Measurements from ENCODE around the gene GAB1. TPM values are rescaled to one million over a fixed set of nuclear protein-coding genes. Genes with fewer than 3 reads are reported as not detected.

The GAB1 gene
- total and polyA plus RNA-seq, 2 of the 8 experiments (the other 6 are each of a cell fraction or from before 2014, with no cell fraction given): 6.8 to 21.3 TPM

- FAIRE-seq (no peak), DNase-seq (ENCODE audit: low read depth in 1 of 2, low spot score in 2 of 2) (no peak)
- Histone ChIP-seq H3K23me2 (ENCODE audit: low read depth, low read length) (no peaks in the 10 kb centered on the region), H3K4ac (replicated peaks; ENCODE audit: insufficient read length, low read depth, low read length) (no peak overlapping the region), H3K4me1 (replicated peaks in 1 of 4; ENCODE audit: control insufficient read depth in 3 of 4, insufficient read depth in 4 of 4, low read length in 3 of 4) (peaks cover 4 to 22% (median 16%) of the 10 kb centered on the region in 4 experiments; a peak in 6 of 7 replicates), H4K8ac (ENCODE audit: extremely low read depth, insufficient read depth, low read length) (no peak overlapping the region), H3K27ac (ENCODE audit: low read depth, low read length) (no peak overlapping the region), H2BK5ac (ENCODE audit: low read depth, low read length) (no peak overlapping the region; the same call in 1 of the 2 replicates), H3K27me3 (replicated peaks in 1 of 4; ENCODE audit: control insufficient read depth in 3 of 4, extremely low read depth in 1 of 4, insufficient read depth in 3 of 4, low read length in 3 of 4) (no peaks in the 10 kb centered on the region), H3K9me3 (ENCODE audit: insufficient read depth in 2 of 2, low read depth in 1 of 2, low read length in 1 of 2) (no peaks in the 10 kb centered on the region), H2BK20ac (ENCODE audit: low read length) (no peak overlapping the region), H3K4me3 (ENCODE audit: extremely low read depth in 1 of 4, insufficient read depth in 2 of 4, low read depth in 3 of 4, low read length in 4 of 4) (no peak overlapping the region), H2AK5ac (ENCODE audit: low read depth, low read length) (no peak overlapping the region), H3K9ac (replicated peaks in 1 of 4; ENCODE audit: extremely low read depth in 1 of 4, low read depth in 3 of 4, low read length in 3 of 4) (no peak overlapping the region), H3K56ac (replicated peaks; ENCODE audit: insufficient read length, low read depth, low read length) (no peak overlapping the region), H3K4me2 (ENCODE audit: insufficient read depth in 1 of 2, low read depth in 2 of 2, low read length in 2 of 2) (no peak overlapping the region), H3K18ac (ENCODE audit: extremely low read depth, low read length) (no peak overlapping the region), H3K14ac (ENCODE audit: insufficient read length) (no peak overlapping the region), H2BK12ac (ENCODE audit: low read depth, low read length) (no peak overlapping the region), H4K91ac (replicated peaks; ENCODE audit: insufficient read length, low read length) (no peak overlapping the region), H2BK15ac (ENCODE audit: low read length) (no peak overlapping the region), H4K20me1 (replicated peaks in 1 of 2; ENCODE audit: control insufficient read depth in 1 of 2, insufficient read depth in 2 of 2, low read length in 2 of 2) (no peaks in the 10 kb centered on the region), H3K79me2 (ENCODE audit: control insufficient read depth in 1 of 2, insufficient read depth in 2 of 2, low read length in 2 of 2) (peaks cover 0 to 58% of the 10 kb centered on the region in 2 experiments; a peak in 2 of 4 replicates), H3K23ac (ENCODE audit: insufficient read length) (no peak overlapping the region), H2BK120ac (replicated peaks; ENCODE audit: low read depth, low read length) (no peak overlapping the region), H3K36me3 (ENCODE audit: control insufficient read depth in 2 of 4, insufficient read depth in 4 of 4, low read length in 3 of 4) (no peaks in the 10 kb centered on the region), H4K5ac (ENCODE audit: insufficient read length, low read depth, low read length) (no peak overlapping the region), H3K79me1 (ENCODE audit: low read depth, low read length) (peaks cover 3% of the 10 kb centered on the region; the same call in 1 of the 2 replicates), H2AFZ (ENCODE audit: low read length) (no peak overlapping the region)
- ChIA-PET POLR2A (ENCODE audit: partially characterized antibody) (no interaction called here), CTCF (ENCODE audit: partially characterized antibody) (interaction anchor here (2.3 kb wide), 2 partner anchors 16 to 17 kb away, joined by 6 to 9 read pairs; no protein-coding TSS in a partner anchor)
- 81% methylated on average over 6 of the region's 6 CpGs; no CpG with 5 or more reads in 1 of the 2 experiments for WGBS, 2 experiments (ENCODE audit: extremely low coverage in 1 of 2, insufficient coverage in 1 of 2, insufficient read length in 1 of 2, insufficient replicate concordance in 2 of 2, low coverage in 1 of 2, low lambda C conversion rate in 2 of 2, missing lambda C conversion rate in 1 of 2)
- TF ChIP-seq RXRA (IDR thresholded peaks at IDR 0.05; ENCODE audit: insufficient read depth, low read depth, low read length) (no peak), SIRT6 (IDR thresholded peaks at IDR 0.05; ENCODE audit: low read length) (no peak), CEBPB (IDR thresholded peaks at IDR 0.05; ENCODE audit: low read depth, low read length) (no peak), CHD2 (IDR thresholded peaks at IDR 0.05; ENCODE audit: low read length) (no peak), HDAC2 (IDR thresholded peaks at IDR 0.05; ENCODE audit: borderline replicate concordance in 1 of 2, low read depth in 2 of 2, low read length in 2 of 2) (no peak), POLR2AphosphoS5 (IDR thresholded peaks at IDR 0.05; ENCODE audit: low read depth, low read length) (no peak), PHF8 (conservative IDR thresholded peaks at IDR 0.05; ENCODE audit: low read depth, low read length) (no peak), ATF3 (IDR thresholded peaks at IDR 0.05; ENCODE audit: insufficient read depth, low read depth, low read length) (no peak), RFX5 (IDR thresholded peaks at IDR 0.05; ENCODE audit: borderline replicate concordance, low read depth, low read length) (no peak), BACH1 (IDR thresholded peaks at IDR 0.05; ENCODE audit: low read length) (no peak), TCF12 (IDR thresholded peaks at IDR 0.05; ENCODE audit: low read depth, low read length) (no peak), JUN (IDR thresholded peaks at IDR 0.05; ENCODE audit: low read depth, low read length) (no peak), SIN3A (conservative IDR thresholded peaks at IDR 0.05 in 1 of 2, IDR thresholded peaks at IDR 0.05 in 1 of 2; ENCODE audit: low read depth in 1 of 2, low read length in 2 of 2) (no peak)
These were observed 22.4 kb downstream of the GAB1 start for GRCh38 chr4:143358923-143359643.
